SIG-M5 treated with dmso at 0.1 percent for 504 hours (cell line): ENCODE data around the gene PDE9A.
A peak's percentile ranks its signal among the peaks of the same experiment; 100 is the strongest.
"Not testable (repeated sequence)": the region's sequence is repeated elsewhere in the genome, so short reads cannot be mapped to it uniquely, and the experiment has no call there.

ENCODE experiments used
- DNase-seq: peaks from one replicate; lab custom pipeline; 2025; ENCODE audit not compliant: unreplicated experiment; lab: John Stamatoyannopoulos, UW

PDE9A gene

DNA sequence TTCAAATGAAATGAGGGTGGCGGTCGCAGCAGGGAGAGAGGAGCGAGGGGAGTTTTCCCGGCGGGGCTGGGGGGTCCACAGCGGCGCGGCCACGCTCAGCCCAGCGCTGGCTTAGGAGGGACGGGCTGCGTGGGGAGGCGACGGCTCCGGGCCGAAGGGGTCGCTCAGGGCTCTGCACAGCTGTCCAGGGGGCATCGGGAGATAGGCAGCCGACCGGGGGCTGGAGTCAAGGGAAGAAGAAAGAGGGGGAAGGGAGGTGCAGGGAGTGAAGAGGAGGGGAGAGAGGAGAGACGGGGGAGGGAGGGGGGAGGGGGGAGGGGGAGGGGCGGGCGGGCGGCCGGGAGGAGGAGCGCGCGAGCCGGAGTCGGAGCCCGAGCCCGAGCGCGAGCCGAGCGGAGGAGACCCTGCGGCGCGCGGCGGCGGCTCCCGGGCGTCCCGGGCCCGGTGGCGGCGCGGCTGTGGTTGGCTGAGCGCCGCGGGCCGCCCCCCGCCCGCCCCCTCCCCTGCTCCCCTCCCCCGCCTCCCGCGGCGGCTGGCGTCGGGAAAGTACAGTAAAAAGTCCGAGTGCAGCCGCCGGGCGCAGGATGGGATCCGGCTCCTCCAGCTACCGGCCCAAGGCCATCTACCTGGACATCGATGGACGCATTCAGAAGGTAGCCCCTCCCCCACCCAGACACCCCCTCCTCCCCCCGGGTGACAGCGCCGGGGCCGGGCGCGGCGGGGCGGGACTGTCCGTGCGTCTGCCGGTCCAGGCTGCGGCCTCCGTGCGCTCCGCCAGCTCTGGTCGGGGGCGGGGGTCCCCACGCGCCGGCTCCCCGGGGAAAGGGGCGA, at the start of gene PDE9A:
TSS of gene PDE9A (plus strand) at position 391 of the 831 bp plus-strand sequence. CDS start at position 585, 194 bp downstream.
- no peak for DNase-seq

DNA sequence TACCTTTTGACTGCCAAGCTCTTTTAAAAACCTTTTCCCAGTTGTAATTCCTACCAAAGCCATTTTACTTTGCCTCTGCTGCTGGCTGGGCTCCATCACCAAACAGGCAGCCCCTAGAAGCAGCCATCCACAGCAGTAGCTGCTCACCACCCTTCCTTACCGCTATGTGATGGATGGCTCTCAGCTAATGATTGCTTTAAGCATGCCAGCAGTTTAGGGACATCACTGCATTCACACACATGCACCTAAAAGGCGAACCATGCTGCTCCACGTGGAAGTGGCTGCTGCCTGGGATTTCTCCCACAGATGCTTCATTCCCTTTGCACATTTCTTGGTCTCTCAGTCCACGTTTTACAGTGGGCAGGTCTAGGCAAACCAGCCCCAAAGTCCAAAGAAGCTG, 46.3 kb upstream of the PDE9A start:
- no peak for DNase-seq

GRCh38 chr21:42607525-42608102, 45.8 kb upstream of the PDE9A start:
- DNase-seq, result no peak

DNA sequence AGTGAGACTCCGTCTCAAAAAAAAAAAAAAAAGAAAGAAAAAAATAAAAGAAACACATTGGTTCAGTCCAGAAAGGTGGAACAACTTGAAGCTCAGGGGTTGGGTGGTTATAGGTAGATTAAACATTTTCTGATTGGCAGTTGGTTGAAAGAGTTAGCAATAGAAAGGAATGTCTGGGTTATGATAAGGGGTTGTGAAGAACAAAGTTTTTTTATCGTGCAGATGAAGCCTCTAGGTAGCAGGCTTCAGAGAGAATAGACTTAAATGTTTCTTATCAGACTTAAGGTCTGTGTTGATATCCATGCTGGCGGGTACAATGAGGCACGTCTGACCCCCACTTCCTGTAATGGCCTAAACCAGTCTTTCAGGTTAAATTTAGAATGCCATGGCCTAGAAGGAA, 45.0 kb upstream of the PDE9A start:
- no peak for DNase-seq

DNA sequence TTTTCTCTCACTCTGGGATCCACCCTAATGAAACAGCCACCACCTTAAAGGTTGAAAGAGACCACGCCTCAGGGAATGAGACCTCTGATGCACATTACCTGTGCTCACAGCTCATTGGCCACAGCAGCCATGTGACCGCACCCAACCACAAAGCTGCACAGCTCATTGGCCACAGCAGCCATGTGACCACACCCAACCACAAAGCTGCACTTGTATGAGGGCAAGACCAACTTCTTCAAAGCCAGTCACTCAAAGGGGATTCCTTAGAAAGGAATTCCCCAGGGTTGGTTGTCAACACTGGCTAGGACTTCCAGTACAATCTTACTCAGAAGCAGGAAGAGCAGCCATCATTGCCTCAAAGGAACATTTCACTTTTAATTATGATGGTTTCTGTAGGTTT, 43.6 kb upstream of the PDE9A start:
- no peak for DNase-seq

- no peak for DNase-seq
Observed at GRCh38 chr21:42611852-42612251, 41.6 kb upstream of the PDE9A start.

- no peak for DNase-seq
Observed at GRCh38 chr21:42612390-42612789, 41.0 kb upstream of the PDE9A start.

- DNase-seq, result no peak
Observed at GRCh38 chr21:42613756-42614155, 39.7 kb upstream of the PDE9A start.

DNA sequence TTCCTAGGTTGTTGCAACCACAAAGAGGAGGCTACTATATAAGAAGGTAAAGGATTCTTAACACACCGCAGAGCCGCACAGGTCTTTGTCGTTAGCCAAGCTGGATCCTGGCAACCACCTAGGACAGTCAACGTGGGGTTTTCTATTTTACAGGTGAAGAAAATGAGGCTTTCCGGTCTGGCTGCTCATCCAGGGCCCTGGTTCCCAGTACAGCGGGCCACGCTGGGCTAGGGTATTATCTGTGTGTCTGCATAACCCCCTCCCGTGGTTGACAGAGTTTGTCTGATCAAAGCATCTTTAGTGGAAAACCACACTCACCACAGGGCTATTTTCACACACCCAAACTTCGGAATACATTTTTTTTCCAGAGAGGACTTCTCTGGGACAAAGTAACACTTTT, 39.0 kb upstream of the PDE9A start:
- no peak for DNase-seq

DNA sequence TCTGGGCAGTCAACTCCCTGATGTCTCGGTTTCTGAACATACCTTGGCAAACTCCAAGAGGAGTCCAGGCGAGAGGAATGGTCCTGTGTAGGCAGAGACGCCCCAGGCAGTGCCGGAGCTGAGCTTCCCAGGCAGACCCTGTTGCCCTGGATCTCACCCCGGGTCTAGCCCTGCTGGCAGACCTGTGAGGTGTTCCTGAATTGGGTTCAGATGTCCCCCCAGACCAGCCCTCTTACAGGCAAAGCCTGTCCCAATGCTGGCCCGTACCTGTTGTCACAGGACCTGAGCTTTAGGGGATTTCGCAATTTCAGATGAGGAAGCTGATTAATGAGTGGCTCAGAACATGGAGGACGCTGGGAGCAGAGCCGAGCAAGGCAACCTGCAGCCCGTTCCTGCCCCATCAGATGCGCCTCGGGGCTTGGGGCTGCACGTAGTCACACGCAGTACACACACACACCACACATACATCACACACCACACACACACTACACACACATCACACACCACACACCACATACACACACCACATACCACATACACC, 38.5 kb upstream of the PDE9A start:
- peak; percentile 63 for DNase-seq

GRCh38 chr21:42615377-42615776, 38.0 kb upstream of the PDE9A start:
- not testable (repeated sequence) for DNase-seq

- DNase-seq, result no peak
Observed at GRCh38 chr21:42615924-42616323, 37.5 kb upstream of the PDE9A start.

DNA sequence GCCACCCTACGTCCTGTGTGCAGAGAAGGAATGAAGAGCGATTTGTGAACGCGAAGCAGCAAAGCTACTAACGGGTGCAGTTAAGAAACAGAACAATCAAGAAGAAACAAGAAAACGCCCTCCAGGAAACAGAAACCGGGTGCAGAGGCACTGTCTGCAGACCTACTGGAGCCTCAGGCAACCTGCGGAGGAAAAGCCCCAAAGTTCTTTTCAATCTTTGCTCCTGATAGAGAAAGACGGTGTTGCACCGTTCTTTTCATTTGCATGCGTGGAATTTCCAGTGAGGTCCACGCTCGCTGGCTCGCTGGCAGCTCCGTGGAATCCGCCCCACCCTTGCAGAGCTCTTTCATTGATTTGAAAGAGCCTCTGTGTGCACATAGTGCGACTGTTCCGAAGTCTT, 37.0 kb upstream of the PDE9A start:
- no peak for DNase-seq

GRCh38 chr21:42616941-42617340, 36.5 kb upstream of the PDE9A start:
- DNase-seq, result no peak

- no peak for DNase-seq
Observed at GRCh38 chr21:42617486-42617885, 35.9 kb upstream of the PDE9A start.

DNA sequence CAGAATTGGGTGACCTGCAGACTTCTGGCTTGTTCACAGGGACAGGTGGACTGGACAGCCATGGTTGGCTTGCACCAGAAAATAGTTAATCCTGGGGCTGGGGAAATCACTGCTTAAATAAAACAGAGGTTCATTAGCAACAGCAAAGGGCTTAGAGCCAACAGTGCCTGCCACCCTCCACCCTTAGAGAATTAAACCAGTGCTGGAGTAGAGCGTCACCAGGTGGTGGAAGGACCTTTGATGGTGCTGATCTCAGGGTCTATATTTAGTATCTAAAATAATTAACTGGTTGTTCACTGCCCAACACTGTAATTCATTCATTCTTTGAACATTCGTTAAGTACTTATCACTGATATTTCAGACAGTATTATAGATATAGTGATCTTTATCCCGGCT, 34.7 kb upstream of the PDE9A start:
- no peak for DNase-seq

GRCh38 chr21:42619166-42619565, 34.3 kb upstream of the PDE9A start:
- no peak for DNase-seq

DNA sequence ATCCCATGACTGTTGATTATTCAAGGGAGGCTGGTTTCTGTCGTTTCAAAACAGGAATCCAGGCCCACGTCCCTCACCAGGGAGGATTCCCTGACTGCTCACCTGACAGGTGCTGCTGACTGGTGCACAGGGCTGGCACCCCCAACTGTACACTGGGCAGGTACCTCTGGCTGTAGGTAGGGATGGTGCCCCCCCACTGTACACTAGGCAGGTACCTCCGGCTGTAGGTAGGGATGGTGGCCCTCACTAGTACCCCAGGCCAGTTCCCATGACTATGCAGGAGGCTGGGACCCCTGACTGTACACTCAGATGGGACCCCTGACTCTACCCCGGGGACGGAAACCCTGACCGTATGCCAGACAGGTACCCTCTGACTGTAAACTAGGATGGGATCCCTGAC, 33.6 kb upstream of the PDE9A start:
- no peak for DNase-seq

DNA sequence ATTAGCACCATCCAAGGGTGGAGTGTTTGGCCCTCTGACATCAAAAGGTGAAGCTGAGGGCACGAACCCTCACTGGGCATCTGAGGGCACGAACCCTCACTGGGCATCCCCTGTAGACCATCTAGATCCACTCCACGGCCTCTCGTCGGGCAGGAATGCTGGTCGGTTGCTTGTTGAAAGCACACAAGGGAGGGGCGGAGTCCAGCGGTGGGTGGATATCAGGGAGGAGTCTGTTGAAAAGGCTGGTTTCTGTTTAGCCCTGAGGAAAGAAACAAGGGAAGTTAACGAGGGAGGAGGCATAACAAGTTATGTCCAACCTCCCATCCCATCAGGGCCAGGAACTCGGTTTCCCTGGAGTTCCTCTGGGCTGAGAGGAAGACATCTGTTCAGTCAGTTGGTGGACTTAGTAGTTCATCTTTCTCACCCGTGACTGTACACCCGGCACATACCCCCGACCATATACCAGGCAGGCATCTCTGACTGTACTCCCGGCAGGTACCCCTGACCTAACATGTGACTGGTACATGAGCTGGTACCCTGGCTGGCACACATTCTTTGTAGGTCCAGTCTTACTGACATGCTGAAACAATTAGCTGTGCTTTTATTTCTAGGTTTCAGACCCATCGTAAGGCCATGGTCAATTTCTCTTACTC, 32.1 kb upstream of the PDE9A start:
- peak; percentile 15 for DNase-seq

DNA sequence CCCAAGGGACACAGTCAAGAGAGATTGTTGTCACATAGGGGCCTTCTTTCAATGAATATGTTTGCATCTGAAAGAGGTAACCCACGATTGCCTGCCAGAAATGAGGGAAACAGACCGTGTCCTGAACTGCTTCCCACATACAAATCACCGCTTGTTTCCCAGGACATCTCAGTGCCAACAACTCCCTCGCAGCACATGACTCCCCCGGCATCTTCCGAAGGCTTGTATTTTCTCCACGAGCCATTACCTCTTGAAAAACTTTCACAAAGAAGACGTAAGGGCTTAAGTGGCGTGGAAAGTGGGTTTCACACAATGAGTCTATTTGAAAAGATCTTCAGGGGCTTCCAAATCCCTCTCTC, 31.6 kb upstream of the PDE9A start:
- DNase-seq, result no peak

- no peak for DNase-seq
Observed at GRCh38 chr21:42622284-42622683, 31.1 kb upstream of the PDE9A start.

DNA sequence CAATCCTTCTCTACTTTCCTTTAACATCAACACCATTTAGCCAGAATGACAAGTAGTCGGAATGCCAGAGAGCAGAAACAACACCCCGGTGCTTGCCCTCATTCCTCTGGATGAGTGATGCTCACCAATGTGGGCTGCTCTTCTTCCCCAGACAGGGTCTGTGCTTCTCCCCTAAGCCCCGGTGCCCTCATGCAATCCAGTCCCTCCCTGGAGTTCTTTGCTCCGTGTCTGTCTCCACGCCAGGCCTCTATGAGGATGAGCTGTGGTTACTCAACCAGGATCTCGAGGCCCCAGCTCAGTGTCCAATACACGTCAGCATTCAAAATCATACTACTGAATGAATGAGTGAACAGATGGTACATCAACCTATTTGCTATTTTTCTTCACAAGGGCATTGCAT, 29.7 kb upstream of the PDE9A start:
- no peak for DNase-seq
